ENCODE results near the gene CXorf66.
"Not testable (repeated sequence)": the region's sequence is repeated elsewhere in the genome, so short reads cannot be mapped to it uniquely, and the experiment has no call there.

The CXorf66 gene

GRCh38 chrX:139930401-139930800, 34.9 kb downstream of the CXorf66 start:
- in situ Hi-C loops (cut with HindIII; ENCODE audit: low sequenced_read_pairs) = no loop called here

DNA sequence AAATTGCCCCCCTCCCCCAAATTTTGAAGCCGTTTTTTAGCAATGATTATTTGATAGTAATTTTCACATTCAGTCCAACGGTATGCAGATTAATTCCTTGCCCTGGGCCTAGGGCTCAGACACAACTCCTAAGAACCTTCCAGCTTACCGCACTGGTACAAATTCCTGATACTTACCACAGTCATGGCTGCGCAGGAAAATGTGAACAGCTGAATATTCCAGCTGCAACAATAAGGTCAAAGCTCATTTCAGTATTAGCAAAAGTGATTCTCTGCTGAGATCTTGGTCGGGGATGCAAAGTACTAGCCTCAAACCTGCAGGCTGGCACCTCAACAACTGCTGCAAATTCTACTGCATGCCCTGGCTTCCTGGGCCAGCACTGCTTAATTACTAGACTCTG, 35.4 kb downstream of the CXorf66 start:
- in situ Hi-C loops (cut with HindIII; ENCODE audit: low sequenced_read_pairs) = no loop called here

DNA sequence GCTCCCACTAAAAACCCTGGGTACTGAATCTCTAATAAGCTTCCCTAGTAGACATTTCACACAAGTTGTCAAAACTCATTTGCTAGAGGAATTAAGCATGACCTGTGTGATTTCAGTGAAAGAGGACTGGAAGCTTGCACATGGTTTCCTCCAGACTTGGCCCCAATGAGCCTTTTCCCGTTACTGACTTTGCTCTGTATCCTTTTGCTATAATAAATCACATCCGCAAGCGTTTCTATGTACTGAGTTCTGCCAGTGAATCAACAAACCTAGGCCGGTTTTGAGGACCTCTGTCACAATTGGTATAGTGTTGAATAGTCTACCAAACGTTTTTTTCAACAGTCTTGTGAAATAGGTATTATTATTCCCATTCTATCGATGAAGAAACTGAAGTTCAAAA, 40.6 kb downstream of the CXorf66 start:
- in situ Hi-C loops (cut with HindIII; ENCODE audit: low sequenced_read_pairs) = no loop called here

DNA sequence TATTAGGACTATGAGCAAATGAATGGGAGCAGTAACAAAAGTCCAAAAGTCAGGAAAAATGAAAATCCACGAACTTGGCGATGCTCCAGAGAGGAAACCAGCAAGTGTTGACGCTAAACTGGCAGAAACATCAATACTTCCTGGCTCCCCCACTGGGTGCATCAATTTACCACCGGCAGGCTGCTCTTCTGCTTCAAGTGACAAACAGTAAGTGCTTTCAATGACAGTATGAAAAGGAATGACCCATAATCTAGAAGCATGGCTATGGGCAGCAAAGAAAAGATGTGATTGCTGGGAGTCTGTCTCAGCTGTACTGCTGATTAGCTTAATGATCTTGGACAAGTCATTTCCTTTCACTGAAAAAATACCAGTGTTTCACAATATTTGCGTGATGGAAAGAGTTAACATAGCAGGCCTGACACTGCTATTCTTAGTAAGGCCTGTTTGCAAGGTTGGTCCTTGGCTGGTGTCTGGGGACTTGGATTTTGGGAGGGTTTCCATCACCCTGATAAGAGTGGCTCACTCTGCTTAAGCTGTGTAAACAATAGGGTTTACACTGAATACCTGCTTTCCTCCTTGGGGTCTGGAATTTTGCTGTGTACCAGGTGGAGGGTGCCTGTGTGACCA, 41.1 kb downstream of the CXorf66 start:
- in situ Hi-C loops (cut with HindIII; ENCODE audit: low sequenced_read_pairs) = no loop called here

- in situ Hi-C loops (cut with HindIII; ENCODE audit: low sequenced_read_pairs) = not testable (repeated sequence)
Measured at GRCh38 chrX:139921142-139921541, 44.2 kb downstream of the CXorf66 start.

- in situ Hi-C loops (cut with HindIII; ENCODE audit: low sequenced_read_pairs) = no loop called here
Measured at GRCh38 chrX:139920316-139920715, 45.0 kb downstream of the CXorf66 start.

GRCh38 chrX:139914421-139914820, 50.9 kb downstream of the CXorf66 start:
- in situ Hi-C loops (cut with HindIII; ENCODE audit: low sequenced_read_pairs) = no loop called here

DNA sequence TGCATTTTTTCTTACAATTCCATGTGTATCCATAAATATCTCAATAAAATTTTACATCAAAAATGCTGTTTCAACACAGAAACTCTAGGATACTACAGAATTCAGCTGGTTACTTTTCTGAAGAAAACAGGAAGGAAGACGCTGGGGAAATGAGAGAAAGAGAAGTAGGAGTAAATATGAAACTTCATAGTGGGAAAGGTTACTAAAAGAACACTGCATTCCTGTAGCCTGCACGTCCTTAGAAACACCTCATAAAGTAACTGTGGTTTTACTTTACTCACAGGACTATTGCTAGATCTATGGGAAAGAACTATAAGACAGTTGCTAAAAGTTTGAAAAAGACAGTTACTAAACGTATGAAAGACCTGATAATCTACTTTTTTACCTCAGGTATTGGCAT, 55.6 kb downstream of the CXorf66 start:
- in situ Hi-C loops (cut with HindIII; ENCODE audit: low sequenced_read_pairs) = loop anchor here (5.0 kb wide), 1 partner anchor 62 kb away; no protein-coding TSS in a partner anchor

DNA sequence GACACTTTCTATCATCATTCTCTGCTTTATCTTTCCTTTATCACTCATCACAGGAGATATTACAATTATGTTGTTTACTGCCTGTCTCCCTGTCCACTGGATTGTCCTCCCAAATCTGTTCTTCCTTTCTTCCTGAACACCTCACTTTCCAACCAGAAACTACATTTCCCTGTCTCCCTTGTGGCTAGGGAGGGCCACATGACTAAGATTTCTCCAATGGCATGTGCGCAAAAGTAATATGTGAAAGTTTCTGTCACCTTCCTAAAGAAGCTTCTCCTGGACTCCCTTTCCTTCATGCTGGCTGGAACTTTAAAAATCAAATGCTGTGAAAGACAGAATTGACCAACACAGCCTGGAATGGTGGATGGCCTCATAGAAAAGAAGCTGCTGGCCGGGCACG, 58.2 kb downstream of the CXorf66 start:
- in situ Hi-C loops (cut with HindIII; ENCODE audit: low sequenced_read_pairs) = loop anchor here (5.0 kb wide), 1 partner anchor 60 kb away; no protein-coding TSS in a partner anchor

GRCh38 chrX:139905743-139906142, 59.6 kb downstream of the CXorf66 start:
- in situ Hi-C loops (cut with HindIII; ENCODE audit: low sequenced_read_pairs) = loop anchor here (5.0 kb wide), 1 partner anchor 58 kb away; no protein-coding TSS in a partner anchor
